ENCODE measurements around the gene SLC4A1AP. TPM values are rescaled to one million over a fixed set of nuclear protein-coding genes. Genes with fewer than 3 reads are reported as not detected.

Gene SLC4A1AP
- total RNA-seq, 1 experiment from 2014 or later = 19.8 TPM

DNA sequence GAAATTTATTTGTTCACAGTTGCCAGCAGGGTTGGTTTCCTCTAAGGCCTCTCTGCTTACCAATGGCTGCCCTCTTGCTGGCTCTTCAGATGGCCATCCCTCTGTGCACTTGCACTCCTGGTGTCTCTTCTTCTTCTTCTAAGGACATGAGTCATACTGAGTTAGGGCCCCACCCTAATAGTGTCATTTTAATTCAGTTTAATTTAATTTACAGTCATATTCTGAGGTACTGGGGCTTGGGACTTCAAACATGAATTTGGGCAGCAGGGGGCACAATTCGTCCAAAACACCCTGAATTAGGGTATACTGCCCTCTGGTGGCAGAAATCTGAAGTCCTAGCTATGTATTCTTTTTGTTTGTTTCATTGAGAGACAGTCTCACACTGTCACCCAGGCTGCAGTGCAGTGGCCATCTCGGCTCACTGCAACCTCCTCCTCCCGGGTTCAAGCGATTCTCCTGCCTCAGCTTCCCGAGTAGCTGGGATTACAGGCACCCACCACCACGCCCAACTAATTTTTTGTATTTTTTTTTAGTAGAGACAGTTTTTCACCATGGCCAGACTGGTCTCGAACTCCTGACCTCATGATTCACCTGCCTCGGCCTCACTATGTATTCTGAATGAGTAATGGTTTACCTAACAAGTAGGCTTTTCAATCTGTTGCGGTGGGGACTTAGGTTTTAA lies 19.8 kb downstream of the SLC4A1AP start:
- Histone ChIP-seq H3K4me1 (ENCODE audit: control insufficient read depth in 1 of 2, insufficient read depth in 2 of 2, low read length in 2 of 2) (peaks cover 25 to 35% of the 10 kb centered on the region in 2 experiments), H3K36me3 (ENCODE audit: control insufficient read depth in 1 of 2, insufficient read depth in 2 of 2, low read length in 2 of 2) (peaks cover 0 to 14% of the 10 kb centered on the region in 2 experiments; a peak in 2 of 4 replicates), H3K79me2 (ENCODE audit: insufficient read depth, low read length) (no peaks in the 10 kb centered on the region), H3K9me3 (ENCODE audit: control insufficient read depth in 1 of 2, insufficient read depth in 1 of 2, low read depth in 1 of 2, low read length in 2 of 2) (no peaks in the 10 kb centered on the region), H4K20me1 (ENCODE audit: insufficient read depth) (no peaks in the 10 kb centered on the region), H3K9ac (ENCODE audit: low read length) (peak overlapping the region; percentile 28), H3K9me2 (ENCODE audit: insufficient read depth) (no peaks in the 10 kb centered on the region), H3K4me3 (replicated peaks in 1 of 2; ENCODE audit: low read depth in 1 of 2, low read length in 2 of 2) (peak overlapping the region in 1 of 2 experiments; percentile 40; a peak in 2 of 4 replicates), H3K27ac (ENCODE audit: low read depth, low read length) (peak overlapping the region; percentile 70; the same call in 1 of the 2 replicates), H3K4me2 (ENCODE audit: low read length) (peak overlapping the region; percentile 71), H2AFZ (ENCODE audit: low read depth, low read length, poor library complexity, severe bottlenecking) (no peak overlapping the region), H3K27me3 (ENCODE audit: insufficient read depth, low read length) (no peaks in the 10 kb centered on the region)
- ChIA-PET RAD21 (ENCODE audit: low non-redundant PET in 1 of 2, low total read pairs in 2 of 2, uncharacterized antibody in 2 of 2, unreplicated experiment in 2 of 2) (interaction anchor here in 1 of 2 experiments (1.0 kb wide), 1 partner anchor 20 kb away, joined by 5 read pairs; no protein-coding TSS in a partner anchor), POLR2A (interaction anchor here (0.7 to 1.1 kb wide), 3 partner anchors 12 to 254 kb away, joined by 3 read pairs; partner anchors contain the start of genes NRBP1, SLC4A1AP and SUPT7L), CTCF (interaction anchor here (0.6 to 2.9 kb wide), 36 partner anchors 9 to 938 kb away, joined by 3 to 22 read pairs (median 4); partner anchors contain the start of genes CCDC121, GPN1, PPM1G and SLC4A1AP)
- peak; percentile 96 for DNase-seq (ENCODE audit: low read depth, low spot score)
- no TSS peak for BruUV-seq (replicated peaks)
- peak; percentile 86 for ATAC-seq
- intact Hi-C loops (cut with micrococcal nuclease) = loop anchor here (1.0 to 5.0 kb wide), 3 partner anchors 275 to 769 kb away; no protein-coding TSS in a partner anchor
- TF ChIP-seq, protein P1, sequence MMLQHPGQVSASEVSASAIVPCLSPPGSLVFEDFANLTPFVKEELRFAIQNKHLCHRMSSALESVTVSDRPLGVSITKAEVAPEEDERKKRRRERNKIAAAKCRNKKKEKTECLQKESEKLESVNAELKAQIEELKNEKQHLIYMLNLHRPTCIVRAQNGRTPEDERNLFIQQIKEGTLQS (IDR thresholded peaks at IDR 0.05) = no peak
- TF ChIP-seq CEBPB (IDR thresholded peaks at IDR 0.05; ENCODE audit: low read depth) = no peak
- no peak for TF ChIP-seq TCF7L2 (IDR thresholded peaks at IDR 0.05; ENCODE audit: borderline replicate concordance, extremely low read depth, insufficient read depth, insufficient read length)
- TF ChIP-seq SP1 (IDR thresholded peaks at IDR 0.05; ENCODE audit: low read depth) = peak; percentile 50
- TF ChIP-seq, protein P2, sequence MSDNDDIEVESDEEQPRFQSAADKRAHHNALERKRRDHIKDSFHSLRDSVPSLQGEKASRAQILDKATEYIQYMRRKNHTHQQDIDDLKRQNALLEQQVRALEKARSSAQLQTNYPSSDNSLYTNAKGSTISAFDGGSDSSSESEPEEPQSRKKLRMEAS (IDR thresholded peaks at IDR 0.05) = no peak
- TF ChIP-seq, protein P3, sequence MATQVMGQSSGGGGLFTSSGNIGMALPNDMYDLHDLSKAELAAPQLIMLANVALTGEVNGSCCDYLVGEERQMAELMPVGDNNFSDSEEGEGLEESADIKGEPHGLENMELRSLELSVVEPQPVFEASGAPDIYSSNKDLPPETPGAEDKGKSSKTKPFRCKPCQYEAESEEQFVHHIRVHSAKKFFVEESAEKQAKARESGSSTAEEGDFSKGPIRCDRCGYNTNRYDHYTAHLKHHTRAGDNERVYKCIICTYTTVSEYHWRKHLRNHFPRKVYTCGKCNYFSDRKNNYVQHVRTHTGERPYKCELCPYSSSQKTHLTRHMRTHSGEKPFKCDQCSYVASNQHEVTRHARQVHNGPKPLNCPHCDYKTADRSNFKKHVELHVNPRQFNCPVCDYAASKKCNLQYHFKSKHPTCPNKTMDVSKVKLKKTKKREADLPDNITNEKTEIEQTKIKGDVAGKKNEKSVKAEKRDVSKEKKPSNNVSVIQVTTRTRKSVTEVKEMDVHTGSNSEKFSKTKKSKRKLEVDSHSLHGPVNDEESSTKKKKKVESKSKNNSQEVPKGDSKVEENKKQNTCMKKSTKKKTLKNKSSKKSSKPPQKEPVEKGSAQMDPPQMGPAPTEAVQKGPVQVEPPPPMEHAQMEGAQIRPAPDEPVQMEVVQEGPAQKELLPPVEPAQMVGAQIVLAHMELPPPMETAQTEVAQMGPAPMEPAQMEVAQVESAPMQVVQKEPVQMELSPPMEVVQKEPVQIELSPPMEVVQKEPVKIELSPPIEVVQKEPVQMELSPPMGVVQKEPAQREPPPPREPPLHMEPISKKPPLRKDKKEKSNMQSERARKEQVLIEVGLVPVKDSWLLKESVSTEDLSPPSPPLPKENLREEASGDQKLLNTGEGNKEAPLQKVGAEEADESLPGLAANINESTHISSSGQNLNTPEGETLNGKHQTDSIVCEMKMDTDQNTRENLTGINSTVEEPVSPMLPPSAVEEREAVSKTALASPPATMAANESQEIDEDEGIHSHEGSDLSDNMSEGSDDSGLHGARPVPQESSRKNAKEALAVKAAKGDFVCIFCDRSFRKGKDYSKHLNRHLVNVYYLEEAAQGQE (IDR thresholded peaks at IDR 0.05; ENCODE audit: low read depth) = no peak
- no peak for TF ChIP-seq EZH2 (IDR thresholded peaks at IDR 0.05)
- no peak for TF ChIP-seq EGR1 (IDR thresholded peaks at IDR 0.05; ENCODE audit: low read depth)
- TF ChIP-seq EZH2phosphoT487 (IDR thresholded peaks at IDR 0.05; ENCODE audit: borderline replicate concordance) = no peak
- 0 out of 2 replicates have a peak, but pooled peaks have one; percentile 35 for TF ChIP-seq SRF (IDR thresholded peaks at IDR 0.05; ENCODE audit: low read depth)
- TF ChIP-seq POLR2AphosphoS5 (IDR thresholded peaks at IDR 0.05; ENCODE audit: low read depth, low read length) = peak; percentile 30; the same call in 1 of the 2 replicates
- peak; percentile 44 for TF ChIP-seq YY1 (IDR thresholded peaks at IDR 0.05; ENCODE audit: extremely low read depth, insufficient replicate concordance, low read depth, low read length)
- TF ChIP-seq ZFX (IDR thresholded peaks at IDR 0.05) = no peak
- TF ChIP-seq ELF1 (IDR thresholded peaks at IDR 0.05; ENCODE audit: borderline replicate concordance, low read depth) = no peak
- peak; percentile 35; the same call in 1 of the 2 replicates for TF ChIP-seq JUND (IDR thresholded peaks at IDR 0.05)
- TF ChIP-seq SIN3A (IDR thresholded peaks at IDR 0.05; ENCODE audit: low read depth) = no peak
- no peak for TF ChIP-seq POLR2A (IDR thresholded peaks at IDR 0.05; ENCODE audit: borderline replicate concordance, extremely low read depth, insufficient read depth, insufficient read length)
- TF ChIP-seq, protein P4, sequence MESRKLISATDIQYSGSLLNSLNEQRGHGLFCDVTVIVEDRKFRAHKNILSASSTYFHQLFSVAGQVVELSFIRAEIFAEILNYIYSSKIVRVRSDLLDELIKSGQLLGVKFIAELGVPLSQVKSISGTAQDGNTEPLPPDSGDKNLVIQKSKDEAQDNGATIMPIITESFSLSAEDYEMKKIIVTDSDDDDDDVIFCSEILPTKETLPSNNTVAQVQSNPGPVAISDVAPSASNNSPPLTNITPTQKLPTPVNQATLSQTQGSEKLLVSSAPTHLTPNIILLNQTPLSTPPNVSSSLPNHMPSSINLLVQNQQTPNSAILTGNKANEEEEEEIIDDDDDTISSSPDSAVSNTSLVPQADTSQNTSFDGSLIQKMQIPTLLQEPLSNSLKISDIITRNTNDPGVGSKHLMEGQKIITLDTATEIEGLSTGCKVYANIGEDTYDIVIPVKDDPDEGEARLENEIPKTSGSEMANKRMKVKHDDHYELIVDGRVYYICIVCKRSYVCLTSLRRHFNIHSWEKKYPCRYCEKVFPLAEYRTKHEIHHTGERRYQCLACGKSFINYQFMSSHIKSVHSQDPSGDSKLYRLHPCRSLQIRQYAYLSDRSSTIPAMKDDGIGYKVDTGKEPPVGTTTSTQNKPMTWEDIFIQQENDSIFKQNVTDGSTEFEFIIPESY (IDR thresholded peaks at IDR 0.05; ENCODE audit: extremely low read depth, insufficient replicate concordance, low read length) = no peak
- TF ChIP-seq RAD21 (IDR thresholded peaks at IDR 0.05; ENCODE audit: low read depth) = peak; percentile 97
- peak; percentile 61 for TF ChIP-seq FOSL1 (IDR thresholded peaks at IDR 0.05; ENCODE audit: low read depth)
- peak; percentile 64; the same call in 1 of the 2 replicates for TF ChIP-seq CBX3 (IDR thresholded peaks at IDR 0.05; ENCODE audit: low read depth)
- no peak for TF ChIP-seq ZNF274 (IDR thresholded peaks at IDR 0.05; ENCODE audit: low read depth, low read length)

All from HCT116 (cell line).